ENCODE results near the gene KDM3B. TPM values are rescaled to one million over a fixed set of nuclear protein-coding genes. Genes with fewer than 3 reads are reported as not detected.

Gene KDM3B
- polyA plus RNA-seq, 4 donors: 18.6 to 63.2 (median 25.2) TPM

GRCh38 chr5:138438003-138438723 is 85.7 kb downstream of the KDM3B start:
- Histone ChIP-seq H3K27me3 (ENCODE audit: control insufficient read depth in 3 of 3, insufficient read depth in 3 of 3, low read length in 3 of 3) (no peaks in the 10 kb centered on the region), H3K36me3 (ENCODE audit: control insufficient read depth in 3 of 3, insufficient read depth in 2 of 3, low read depth in 1 of 3, low read length in 3 of 3) (peaks cover 8 to 26% (median 10%) of the 10 kb centered on the region in 3 donors), H3K27ac (ENCODE audit: low read depth in 1 of 3, low read length in 2 of 3) (no peak overlapping the region), H3K4me1 (ENCODE audit: control insufficient read depth in 3 of 3, insufficient read depth in 2 of 3, low read depth in 1 of 3, low read length in 2 of 3) (peaks cover 2 to 19% (median 2%) of the 10 kb centered on the region in 3 donors), H3K9me3 (ENCODE audit: control insufficient read depth in 2 of 2, insufficient read depth in 1 of 2, low read depth in 1 of 2, low read length in 1 of 2) (no peaks in the 10 kb centered on the region), H3K4me3 (ENCODE audit: low read depth in 1 of 3, low read length in 3 of 3) (peak overlapping the region in 2 of 3 donors; percentile 7 to 51)
- 73 to 86% (median 77%) methylated on average over 11 of the region's 11 CpGs for WGBS, 3 donors
- FAIRE-seq: no peak
- DNase-seq: no peak

- Histone ChIP-seq H3K27ac (ENCODE audit: low read depth in 1 of 3, low read length in 2 of 3) (peak within 1 kb of the TSS in 1 of 3 donors; percentile 22), H3K4me1 (ENCODE audit: control insufficient read depth in 3 of 3, insufficient read depth in 2 of 3, low read depth in 1 of 3, low read length in 2 of 3) (peaks cover 2 to 22% (median 2%) of the 10 kb centered on the region in 3 donors), H3K36me3 (ENCODE audit: control insufficient read depth in 3 of 3, insufficient read depth in 2 of 3, low read depth in 1 of 3, low read length in 3 of 3) (peaks cover 6 to 19% (median 8%) of the 10 kb centered on the region in 3 donors), H3K27me3 (ENCODE audit: control insufficient read depth in 3 of 3, insufficient read depth in 3 of 3, low read length in 3 of 3) (no peaks in the 10 kb centered on the region), H3K4me3 (ENCODE audit: low read depth in 1 of 3, low read length in 3 of 3) (peak within 1 kb of the TSS; percentile 34 to 51 (median 37)), H3K9me3 (ENCODE audit: control insufficient read depth in 2 of 2, insufficient read depth in 1 of 2, low read depth in 1 of 2, low read length in 1 of 2) (no peaks in the 10 kb centered on the region)
- WGBS, 3 donors: 1% methylated on average over 37 to 65 of the region's 65 CpGs
- no peak for FAIRE-seq
- DNase-seq: peak in 1 of 2 donors; percentile 76
Measured at GRCh38 chr5:138438724-138439476, 86.4 kb downstream of the KDM3B start, which contains the start of gene REEP2. Gene REEP2 (plus strand): TSS chr5:138439057. CDS start chr5:138439209, 152 bp downstream.

- H3K36me3 ChIP-seq (ENCODE audit: control insufficient read depth in 3 of 3, insufficient read depth in 2 of 3, low read depth in 1 of 3, low read length in 3 of 3): peaks cover 6 to 17% (median 7%) of the 10 kb centered on the region in 3 donors
- no peak for FAIRE-seq
- H3K4me1 ChIP-seq (ENCODE audit: control insufficient read depth in 3 of 3, insufficient read depth in 2 of 3, low read depth in 1 of 3, low read length in 2 of 3): peaks cover 2 to 29% (median 2%) of the 10 kb centered on the region in 3 donors
- no peaks in the 10 kb centered on the region for H3K27me3 ChIP-seq (ENCODE audit: control insufficient read depth in 3 of 3, insufficient read depth in 3 of 3, low read length in 3 of 3)
- peak overlapping the region in 1 of 3 donors; percentile 22 for H3K27ac ChIP-seq (ENCODE audit: low read depth in 1 of 3, low read length in 2 of 3)
- WGBS, 3 donors: 21 to 41% (median 31%) methylated on average over 20 of the region's 20 CpGs
- peak overlapping the region in 2 of 3 donors; percentile 37 to 51 for H3K4me3 ChIP-seq (ENCODE audit: low read depth in 1 of 3, low read length in 3 of 3)
- DNase-seq: peak in 1 of 2 donors; percentile 65
- H3K9me3 ChIP-seq (ENCODE audit: control insufficient read depth in 2 of 2, insufficient read depth in 1 of 2, low read depth in 1 of 2, low read length in 1 of 2): no peaks in the 10 kb centered on the region
Measured at GRCh38 chr5:138439477-138440158, 87.1 kb downstream of the KDM3B start.

- Histone ChIP-seq H3K4me1 (ENCODE audit: control insufficient read depth in 3 of 3, insufficient read depth in 2 of 3, low read depth in 1 of 3, low read length in 2 of 3) (peaks cover 2 to 37% (median 2%) of the 10 kb centered on the region in 3 donors), H3K9me3 (ENCODE audit: control insufficient read depth in 2 of 2, insufficient read depth in 1 of 2, low read depth in 1 of 2, low read length in 1 of 2) (no peaks in the 10 kb centered on the region), H3K27me3 (ENCODE audit: control insufficient read depth in 3 of 3, insufficient read depth in 3 of 3, low read length in 3 of 3) (no peaks in the 10 kb centered on the region), H3K36me3 (ENCODE audit: control insufficient read depth in 3 of 3, insufficient read depth in 2 of 3, low read depth in 1 of 3, low read length in 3 of 3) (peaks cover 5 to 15% (median 7%) of the 10 kb centered on the region in 3 donors), H3K4me3 (ENCODE audit: low read depth in 1 of 3, low read length in 3 of 3) (peak overlapping the region in 1 of 3 donors; percentile 37), H3K27ac (ENCODE audit: low read depth in 1 of 3, low read length in 2 of 3) (peak overlapping the region in 1 of 3 donors; percentile 12)
- WGBS, 3 donors: 56 to 72% (median 72%) methylated on average over 16 to 17 of the region's 17 CpGs
- DNase-seq (peak in 1 of 2 donors; percentile 38), FAIRE-seq (no peak)
Measured at GRCh38 chr5:138440159-138441073, 87.9 kb downstream of the KDM3B start.

GRCh38 chr5:138441221-138441620 is 88.7 kb downstream of the KDM3B start:
- no peak for FAIRE-seq
- no peaks in the 10 kb centered on the region for H3K27me3 ChIP-seq (ENCODE audit: control insufficient read depth in 3 of 3, insufficient read depth in 3 of 3, low read length in 3 of 3)

GRCh38 chr5:138444078-138444773 is 91.7 kb downstream of the KDM3B start:
- Histone ChIP-seq H3K27me3 (ENCODE audit: control insufficient read depth in 3 of 3, insufficient read depth in 3 of 3, low read length in 3 of 3) (no peaks in the 10 kb centered on the region), H3K4me1 (ENCODE audit: control insufficient read depth in 3 of 3, insufficient read depth in 2 of 3, low read depth in 1 of 3, low read length in 2 of 3) (peaks cover 2 to 51% (median 9%) of the 10 kb centered on the region in 3 donors), H3K27ac (ENCODE audit: low read depth in 1 of 3, low read length in 2 of 3) (no peak overlapping the region), H3K4me3 (ENCODE audit: low read depth in 1 of 3, low read length in 3 of 3) (no peak overlapping the region), H3K36me3 (ENCODE audit: control insufficient read depth in 3 of 3, insufficient read depth in 2 of 3, low read depth in 1 of 3, low read length in 3 of 3) (peaks cover 0 to 8% (median 0%) of the 10 kb centered on the region in 3 donors), H3K9me3 (ENCODE audit: control insufficient read depth in 2 of 2, insufficient read depth in 1 of 2, low read depth in 1 of 2, low read length in 1 of 2) (no peaks in the 10 kb centered on the region)
- no peak for FAIRE-seq
- DNase-seq: no peak
- WGBS, 3 donors: 89 to 96% (median 90%) methylated on average over 10 to 13 of the region's 13 CpGs

More at GRCh38 chr5:138441221-138441620, 88.7 kb downstream of the KDM3B start:
- no peak overlapping the region for H3K27ac ChIP-seq (ENCODE audit: low read depth in 1 of 3, low read length in 2 of 3)
- H3K4me1 ChIP-seq (ENCODE audit: control insufficient read depth in 3 of 3, insufficient read depth in 2 of 3, low read depth in 1 of 3, low read length in 2 of 3): peaks cover 2 to 45% (median 8%) of the 10 kb centered on the region in 3 donors
- H3K36me3 ChIP-seq (ENCODE audit: control insufficient read depth in 3 of 3, insufficient read depth in 2 of 3, low read depth in 1 of 3, low read length in 3 of 3): peaks cover 0 to 8% (median 0%) of the 10 kb centered on the region in 3 donors
- 85 to 96% (median 89%) methylated on average over 9 of the region's 9 CpGs for WGBS, 3 donors
- no peaks in the 10 kb centered on the region for H3K9me3 ChIP-seq (ENCODE audit: control insufficient read depth in 2 of 2, insufficient read depth in 1 of 2, low read depth in 1 of 2, low read length in 1 of 2)
- DNase-seq: no peak
- no peak overlapping the region for H3K4me3 ChIP-seq (ENCODE audit: low read depth in 1 of 3, low read length in 3 of 3)
